Activated T-helper 9 cell treated with anti-CD3 and anti-CD28 coated beads, Interleukin-2, amount 50 U/mL, for 16 hours (primary cell): ENCODE data around the gene PRKAA1.
"Not testable (repeated sequence)": the region's sequence is repeated elsewhere in the genome, so short reads cannot be mapped to it uniquely, and the experiment has no call there.

Experiments used
- DNase-seq: peaks from one replicate; pipeline ENCODE4 v3.0.0-alpha.2; 2020; ENCODE audit warnings: low read depth

The PRKAA1 gene

GRCh38 chr5:40733434-40733833 lies 64.7 kb downstream of the PRKAA1 start:
- DNase-seq: no peak

GRCh38 chr5:40722497-40722911 lies 75.7 kb downstream of the PRKAA1 start:
- DNase-seq: not testable (repeated sequence)

GRCh38 chr5:40720069-40720468 lies 78.1 kb downstream of the PRKAA1 start:
- no peak for DNase-seq

GRCh38 chr5:40717281-40717680 lies 80.9 kb downstream of the PRKAA1 start:
- no peak for DNase-seq

GRCh38 chr5:40716590-40716989 lies 81.6 kb downstream of the PRKAA1 start:
- no peak for DNase-seq

GRCh38 chr5:40716000-40716399 lies 82.2 kb downstream of the PRKAA1 start:
- no peak for DNase-seq

- DNase-seq: no peak
Measured at GRCh38 chr5:40714001-40714400, 84.2 kb downstream of the PRKAA1 start.

- not testable (repeated sequence) for DNase-seq
Measured at GRCh38 chr5:40710575-40710974, 87.6 kb downstream of the PRKAA1 start.
